GM12873 (cell line): ENCODE measurements around the gene POLR2H.

Source experiments
- CTCF ChIP-seq: IDR thresholded peaks from 2 replicates; pipeline ENCODE4 v1.5.1; 2012; ENCODE audit warnings: low read depth, mild to moderate bottlenecking, moderate library complexity, low read length, control low read depth; ENCODE audit not compliant: insufficient read depth; ENCODE audit errors: missing control alignments

Gene POLR2H

GRCh38 chr3:184336547-184337398, 24.7 kb upstream of the POLR2H start:
- TF ChIP-seq CTCF: no peak

- TF ChIP-seq CTCF: no peak
Observed at GRCh38 chr3:184337399-184337714, 24.2 kb upstream of the POLR2H start, which contains the start of gene FAM131A. Gene FAM131A, plus strand, starts transcription at chr3:184337600. Its CDS starts 31 bp downstream, at chr3:184337631.

DNA sequence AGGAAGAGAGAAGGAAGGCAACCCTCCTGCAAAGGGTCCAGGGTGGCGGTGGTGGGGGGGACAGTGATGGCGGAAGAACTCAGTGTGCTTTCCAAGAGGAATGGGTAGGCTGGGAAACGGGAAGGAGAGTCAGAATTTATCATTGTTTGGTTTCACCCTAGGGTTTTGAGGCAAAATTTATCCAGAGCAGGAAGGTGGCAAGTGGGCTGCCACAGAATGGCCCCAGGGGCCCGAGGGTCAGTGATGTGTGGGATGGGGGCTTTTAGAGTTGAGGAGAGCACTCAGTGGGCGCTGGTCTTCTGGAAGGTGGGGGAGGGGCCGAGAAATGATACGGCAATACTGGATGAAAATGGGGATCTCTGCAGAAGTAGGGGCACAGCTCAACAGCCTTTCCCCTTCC, 23.5 kb upstream of the POLR2H start:
- no peak for TF ChIP-seq CTCF

GRCh38 chr3:184338511-184338945, 23.0 kb upstream of the POLR2H start:
- peak; percentile 10 for TF ChIP-seq CTCF

- TF ChIP-seq CTCF: no peak
Observed at GRCh38 chr3:184339001-184339400, 22.5 kb upstream of the POLR2H start.

DNA sequence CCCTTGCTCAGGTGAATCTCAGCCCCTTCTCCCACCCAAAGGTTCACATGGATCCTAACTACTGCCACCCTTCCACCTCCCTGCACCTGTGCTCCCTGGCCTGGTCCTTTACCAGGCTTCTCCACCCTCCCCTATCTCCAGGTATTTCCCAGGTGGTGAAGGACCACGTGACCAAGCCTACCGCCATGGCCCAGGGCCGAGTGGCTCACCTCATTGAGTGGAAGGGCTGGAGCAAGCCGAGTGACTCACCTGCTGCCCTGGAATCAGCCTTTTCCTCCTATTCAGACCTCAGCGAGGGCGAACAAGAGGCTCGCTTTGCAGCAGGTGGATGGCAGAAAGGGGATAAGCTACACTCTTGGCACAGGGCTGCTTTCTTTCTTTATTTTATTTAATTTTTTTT, 19.6 kb upstream of the POLR2H start:
- TF ChIP-seq CTCF: no peak

- no peak for TF ChIP-seq CTCF
Observed at GRCh38 chr3:184343200-184343876, 18.2 kb upstream of the POLR2H start.
